ENCODE results near the gene FRAT1. TPM values are rescaled to one million over a fixed set of nuclear protein-coding genes. Genes with fewer than 3 reads are reported as not detected.

The FRAT1 gene
- total RNA-seq, 4 donors from 2014 or later, result 5.3 to 8.7 (median 6.6) TPM

GRCh38 chr10:97321032-97321803 lies 2.1 kb downstream of the FRAT1 start:
- intact Hi-C loops (cut with DNase I), result no loop called here
- no peaks in the 10 kb centered on the region for H3K36me3 ChIP-seq
- TF ChIP-seq POLR2A (IDR thresholded peaks at IDR 0.05), result no peak
- no peak for TF ChIP-seq CTCF (IDR thresholded peaks at IDR 0.05)

GRCh38 chr10:97321804-97322190 lies 2.7 kb downstream of the FRAT1 start:
- Histone ChIP-seq H3K27me3 (no peaks in the 10 kb centered on the region), H3K4me1 (peaks cover 13 to 17% of the 10 kb centered on the region in 2 donors), H3K4me3 (replicated peaks in 1 of 3) (no peak overlapping the region), H3K9me3 (no peaks in the 10 kb centered on the region), H3K27ac (no peak overlapping the region), H3K36me3 (no peaks in the 10 kb centered on the region)
- no peak for TF ChIP-seq CTCF (IDR thresholded peaks at IDR 0.05)
- no peak for TF ChIP-seq POLR2A (IDR thresholded peaks at IDR 0.05)
- WGBS, 2 donors, result 84 to 89% methylated on average over 3 of the region's 3 CpGs
- intact Hi-C loops (cut with DNase I), result no loop called here
- DNase-seq, result no peak

More at GRCh38 chr10:97321032-97321803, 2.1 kb downstream of the FRAT1 start:
- Histone ChIP-seq H3K27me3 (no peaks in the 10 kb centered on the region), H3K4me3 (replicated peaks in 1 of 3) (peak overlapping the region in 1 of 3 donors; percentile 15), H3K27ac (no peak overlapping the region), H3K4me1 (peaks cover 13 to 17% of the 10 kb centered on the region in 2 donors), H3K9me3 (no peaks in the 10 kb centered on the region)
- 27 to 48% methylated on average over 12 to 37 of the region's 38 CpGs for WGBS, 2 donors
- DNase-seq, result peak; percentile 23 to 28

GRCh38 chr10:97323501-97323900 lies 4.4 kb downstream of the FRAT1 start:
- no peak for DNase-seq
- Histone ChIP-seq H3K9me3 (no peaks in the 10 kb centered on the region), H3K36me3 (no peaks in the 10 kb centered on the region), H3K27ac (no peak overlapping the region), H3K4me1 (peaks cover 15 to 18% of the 10 kb centered on the region in 2 donors), H3K27me3 (no peaks in the 10 kb centered on the region), H3K4me3 (replicated peaks in 1 of 3) (no peak overlapping the region)
- TF ChIP-seq CTCF (IDR thresholded peaks at IDR 0.05) (no peak), POLR2A (IDR thresholded peaks at IDR 0.05) (no peak)
- intact Hi-C loops (cut with DNase I), result no loop called here
- WGBS, 2 donors, result 76 to 91% methylated on average over 4 of the region's 4 CpGs

GRCh38 chr10:97325754-97326153 lies 6.7 kb downstream of the FRAT1 start:
- peaks cover 6 to 23% of the 10 kb centered on the region in 2 donors for H3K4me1 ChIP-seq
- H3K27ac ChIP-seq, result no peak overlapping the region
- intact Hi-C loops (cut with DNase I), result no loop called here
- H3K4me3 ChIP-seq (replicated peaks in 1 of 3), result no peak overlapping the region
- no peak for DNase-seq
- WGBS, 2 donors, result 67 to 80% methylated on average over 9 of the region's 9 CpGs
- H3K9me3 ChIP-seq, result no peaks in the 10 kb centered on the region
- H3K36me3 ChIP-seq, result no peaks in the 10 kb centered on the region
- H3K27me3 ChIP-seq, result no peaks in the 10 kb centered on the region
- TF ChIP-seq CTCF (IDR thresholded peaks at IDR 0.05), result no peak
